CD4-positive, alpha-beta T cell (primary cell): Measurements from ENCODE around the gene SYTL1. TPM values are rescaled to one million over a fixed set of nuclear protein-coding genes. Genes with fewer than 3 reads are reported as not detected.

Source experiments
- ATAC-seq: fragments of 200-7000 bp; cut with Tn5 transposase; one replicate; pipeline ENCODE4 v1.10.0; 2022; ENCODE audit warnings: mild to moderate bottlenecking; ENCODE audit not compliant: poor library complexity
- CTCF ChIA-PET: fragments of 350-600 bp; sonication (Branson Sonifier 250); formaldehyde crosslinking; loops from one replicate; lab custom pipeline; 2021; ENCODE audit warnings: antibody characterized with exemption, inconsistent platforms; lab: Charles Lee
- POLR2A ChIA-PET: fragments of 350-600 bp; sonication (Branson Sonifier 250); formaldehyde crosslinking; loops from one replicate; lab custom pipeline; 2021; ENCODE audit warnings: antibody characterized with exemption, inconsistent platforms; lab: Charles Lee
- DNase-seq, 14 experiments: peaks; one replicate each; pipeline ENCODE4 v3.0.0-alpha.2; 2013 to 2020; ENCODE audit warnings: mixed read lengths in 2 of 14
- H3K27ac ChIP-seq, 2 donors: one replicate each; pipeline versions ENCODE4 v1.5.1 to v1.7.0; 2013; ENCODE audit warnings: low read length in 2 of 2, low read depth in 1 of 2, mild to moderate bottlenecking in 1 of 2
- H3K27me3 ChIP-seq, 2 experiments: 1 replicate in 1 of 2; 2 replicates in 1 of 2; pipeline versions ENCODE4 v1.6.1 to v1.7.0; 2013; ENCODE audit warnings: low read length in 2 of 2, control low read depth in 1 of 2, mild to moderate bottlenecking in 1 of 2, moderate library complexity in 1 of 2; ENCODE audit not compliant: insufficient read depth in 2 of 2, control insufficient read depth in 1 of 2
- H3K36me3 ChIP-seq: one replicate; pipeline ENCODE4 v1.6.1; 2013; ENCODE audit warnings: low read length, control low read depth; ENCODE audit not compliant: insufficient read depth
- H3K4me1 ChIP-seq: one replicate; pipeline ENCODE4 v1.6.1; 2013; ENCODE audit warnings: low read length, control low read depth; ENCODE audit not compliant: insufficient read depth
- H3K4me3 ChIP-seq: one replicate; pipeline ENCODE4 v1.5.1; 2013; ENCODE audit warnings: mild to moderate bottlenecking, low read length, moderate library complexity
- H3K9me3 ChIP-seq, 2 experiments: 1 replicate in 1 of 2; 2 replicates in 1 of 2; pipeline versions ENCODE4 v1.6.1 to v1.7.0; 2013; ENCODE audit warnings: low read length in 2 of 2, mild to moderate bottlenecking in 2 of 2, control low read depth in 1 of 2, moderate library complexity in 1 of 2; ENCODE audit not compliant: control insufficient read depth in 1 of 2, insufficient read depth in 1 of 2
- H3K27ac Mint-ChIP-seq: one replicate; pipeline ENCODE4 v1.8.0; 2020; ENCODE audit warnings: mixed read lengths
- H3K27me3 Mint-ChIP-seq: one replicate; pipeline ENCODE4 v1.8.0; 2021; ENCODE audit warnings: mixed read lengths
- H3K36me3 Mint-ChIP-seq: one replicate; pipeline ENCODE4 v1.8.0; 2021; ENCODE audit warnings: low read depth, mixed read lengths
- H3K4me1 Mint-ChIP-seq: one replicate; pipeline ENCODE4 v1.8.0; 2021; ENCODE audit warnings: low read depth, mixed read lengths
- H3K4me3 Mint-ChIP-seq: one replicate; pipeline ENCODE4 v1.8.0; 2020; ENCODE audit warnings: mild to moderate bottlenecking, mixed read lengths
- H3K9me3 Mint-ChIP-seq: one replicate; pipeline ENCODE4 v1.8.0; 2020; ENCODE audit warnings: mixed read lengths
- CTCF ChIP-seq: fragments of 200-600 bp; IDR thresholded peaks from one replicate; pipeline ENCODE4 v1.8.0; 2022; ENCODE audit warnings: antibody characterized with exemption, mild to moderate bottlenecking
- intact Hi-C, 2 experiments: fragments of 100-400 bp; cut with DNase I in 1 of 2; cut with micrococcal nuclease in 1 of 2; formaldehyde crosslinking; loops; one replicate each; pipeline versions ENCODE4 v1.15.1 to v1.9.0; 2023 to 2025; cut with DNase I, micrococcal nuclease
- total RNA-seq, 174 experiments: library from RNA in 2 of 174; stranded (reverse) in 2 of 174; gene quantifications; one replicate each; pipeline ENCODE4 v1.2.3 and lab custom pipeline; 2021 to 2026

SYTL1 gene
- total RNA-seq, 2 experiments from 2014 or later, result 135 to 140 TPM

- Mint-ChIP-seq H3K36me3 (no peaks in the 10 kb centered on the region), H3K9me3 (no peaks in the 10 kb centered on the region), H3K27ac (peak overlapping the region; percentile 5), H3K27me3 (no peaks in the 10 kb centered on the region), H3K4me3 (peak overlapping the region; percentile 75), H3K4me1 (peaks cover 46% of the 10 kb centered on the region)
- ATAC-seq (no peak), DNase-seq (no peak)
- ChIA-PET CTCF (interaction anchor here (0.6 to 3.3 kb wide), 13 partner anchors 10 to 866 kb away, joined by 3 to 33 read pairs (median 4); partner anchors contain the start of gene AHDC1), POLR2A (interaction anchor here (1.5 to 2.5 kb wide), 4 partner anchors 10 to 239 kb away, joined by 3 to 30 read pairs (median 5); partner anchors contain the start of gene SYTL1)
- no peak for TF ChIP-seq CTCF
- H3K4me3 ChIP-seq, result no peak overlapping the region
- intact Hi-C loops, result loop anchor here in 1 of 2 experiments (5.0 kb wide), 1 partner anchor 45 kb away; the partner anchor contains the start of gene TMEM222
- no peaks in the 10 kb centered on the region for H3K27me3 ChIP-seq
- H3K27ac ChIP-seq, result no peak overlapping the region
- no peaks in the 10 kb centered on the region for H3K36me3 ChIP-seq
- no peaks in the 10 kb centered on the region for H3K9me3 ChIP-seq
- H3K4me1 ChIP-seq, result peaks cover 43% of the 10 kb centered on the region
These were observed 25.4 kb downstream of the SYTL1 start for GRCh38 chr1:27367160-27367650.

DNA sequence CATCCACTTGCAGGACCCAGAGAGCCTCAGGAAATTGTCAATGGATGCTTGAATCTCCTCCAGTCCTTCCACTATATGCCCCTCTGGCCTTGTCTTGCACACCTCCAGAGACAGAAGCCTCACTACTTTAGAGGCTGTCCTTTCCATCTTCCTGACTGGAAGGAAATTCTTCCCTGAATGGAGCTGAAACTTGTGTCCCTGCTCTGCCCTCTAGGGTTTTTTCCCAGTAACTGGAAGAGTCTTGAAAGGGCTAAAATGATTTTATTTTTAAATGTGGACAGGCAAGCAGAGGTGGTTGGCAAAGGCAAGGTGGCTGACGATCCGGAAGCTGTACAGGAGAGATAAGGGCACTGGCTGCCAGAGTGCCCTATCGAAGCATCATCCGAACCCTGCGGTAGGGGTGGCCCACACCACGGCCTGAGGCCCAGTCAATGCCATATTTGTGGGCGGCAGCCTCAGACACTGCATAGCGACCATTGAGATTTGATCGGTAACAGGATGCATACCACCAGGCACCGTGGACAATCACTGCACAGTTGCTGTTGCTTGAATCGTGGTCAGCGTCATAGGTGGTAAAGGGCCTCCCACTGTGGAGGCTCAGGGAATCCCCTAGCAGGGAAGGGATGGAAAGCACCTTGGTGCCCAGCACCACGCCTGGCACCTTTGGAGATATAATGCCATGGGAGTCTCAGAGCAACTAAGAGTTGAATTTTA is 27.2 kb downstream of the SYTL1 start:
- no peaks in the 10 kb centered on the region for H3K36me3 Mint-ChIP-seq
- POLR2A ChIA-PET, result interaction anchor here (0.7 to 1.6 kb wide), 2 partner anchors 10 to 27 kb away, joined by 3 read pairs; partner anchors contain the start of gene SYTL1
- no peaks in the 10 kb centered on the region for H3K9me3 ChIP-seq
- peaks cover 38% of the 10 kb centered on the region for H3K4me1 Mint-ChIP-seq
- no peak for TF ChIP-seq CTCF
- H3K4me3 Mint-ChIP-seq, result peak overlapping the region; percentile 23
- H3K27ac ChIP-seq, result no peak overlapping the region
- H3K4me1 ChIP-seq, result peaks cover 43% of the 10 kb centered on the region
- ATAC-seq (no peak), DNase-seq (peak in 2 of 14 experiments; percentile 55 to 62)
- H3K27ac Mint-ChIP-seq, result peak overlapping the region; percentile 44
- no peaks in the 10 kb centered on the region for H3K27me3 Mint-ChIP-seq
- CTCF ChIA-PET, result interaction anchor here (1.2 kb wide), 2 partner anchors 19 to 36 kb away, joined by 3 read pairs; no protein-coding TSS in a partner anchor
- H3K9me3 Mint-ChIP-seq, result no peaks in the 10 kb centered on the region
- H3K4me3 ChIP-seq, result no peak overlapping the region
- H3K36me3 ChIP-seq, result no peaks in the 10 kb centered on the region
- no peaks in the 10 kb centered on the region for H3K27me3 ChIP-seq
- intact Hi-C loops, result loop anchor here in 1 of 2 experiments (5.0 kb wide), 1 partner anchor 47 kb away; the partner anchor contains the start of gene TMEM222

DNA sequence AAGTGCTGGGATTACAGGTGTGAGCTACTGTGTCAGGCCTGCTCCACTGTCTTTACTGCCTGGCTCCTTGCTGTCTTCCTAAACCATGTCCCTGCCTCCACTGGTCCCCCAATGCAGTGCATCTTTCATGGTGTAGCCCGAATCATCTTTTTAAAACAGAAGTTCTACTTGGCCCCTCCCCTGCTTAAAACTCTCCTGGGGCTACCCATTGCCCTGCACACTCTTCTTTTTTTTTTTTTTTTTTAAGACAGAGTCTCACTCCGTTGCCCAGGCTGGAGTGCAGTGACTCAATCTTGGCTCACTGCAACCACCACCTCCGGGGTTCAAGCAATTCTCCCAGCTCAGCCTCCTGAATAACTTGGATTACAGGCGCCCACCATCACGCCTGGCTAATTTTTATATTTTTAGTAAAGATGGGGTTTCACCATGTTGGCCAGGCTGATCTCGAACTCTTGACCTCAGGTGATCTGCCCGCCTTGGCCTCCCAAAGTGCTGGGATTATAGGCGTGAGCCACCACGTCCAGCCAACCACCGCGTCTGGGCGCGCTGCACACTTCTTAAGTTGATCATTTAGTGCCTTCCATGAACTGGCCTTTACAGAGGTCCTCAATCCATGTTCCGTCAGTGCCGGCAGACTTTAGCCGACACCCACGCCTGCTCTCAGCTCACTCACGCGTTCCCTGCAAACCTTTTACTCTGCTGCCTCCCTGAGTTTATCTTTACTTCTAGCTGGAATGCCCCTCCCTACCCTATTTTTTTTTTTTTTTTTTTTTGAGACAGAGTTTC is 30.4 kb downstream of the SYTL1 start:
- Mint-ChIP-seq H3K27ac (no peak overlapping the region), H3K4me3 (no peak overlapping the region), H3K27me3 (no peaks in the 10 kb centered on the region), H3K36me3 (no peaks in the 10 kb centered on the region), H3K9me3 (no peaks in the 10 kb centered on the region), H3K4me1 (peaks cover 19% of the 10 kb centered on the region)
- Histone ChIP-seq H3K27ac (no peak overlapping the region), H3K4me1 (peaks cover 17% of the 10 kb centered on the region), H3K9me3 (no peaks in the 10 kb centered on the region), H3K36me3 (no peaks in the 10 kb centered on the region), H3K4me3 (no peak overlapping the region), H3K27me3 (no peaks in the 10 kb centered on the region)
- ChIA-PET POLR2A (interaction anchor here (0.6 kb wide), 1 partner anchor 301 kb away, joined by 3 read pairs; no protein-coding TSS in a partner anchor), CTCF (interaction anchor here (0.5 to 1.3 kb wide), 3 partner anchors 14 to 39 kb away, joined by 3 read pairs; no protein-coding TSS in a partner anchor)
- no peak for TF ChIP-seq CTCF
- DNase-seq (no peak), ATAC-seq (no peak)
- intact Hi-C loops, result no loop called here
